ENCODE measurements around the gene USP3. TPM values are rescaled to one million over a fixed set of nuclear protein-coding genes. Genes with fewer than 3 reads are reported as not detected.

Gene USP3
- total and polyA plus RNA-seq, 2 of the 13 experiments (the other 11 are each of a cell fraction or from before 2014, with no cell fraction given) = 14.3 to 61.2 TPM

- no peak for TF ChIP-seq ZNF367 (CRISPR knock-in tag; IDR thresholded peaks at IDR 0.05; ENCODE audit: borderline replicate concordance)
- peak; percentile 90; the same call in 1 of the 2 replicates for TF ChIP-seq MEIS2 (CRISPR knock-in tag; IDR thresholded peaks at IDR 0.05)
- TF ChIP-seq ASH2L (IDR thresholded peaks at IDR 0.05; ENCODE audit: insufficient read length, low read depth, low read length) = no peak
- TF ChIP-seq ISX (CRISPR knock-in tag; conservative IDR thresholded peaks at IDR 0.05) = no peak
- no peak for TF ChIP-seq MTERF4 (CRISPR knock-in tag; IDR thresholded peaks at IDR 0.05)
- no peak for TF ChIP-seq GLMP (CRISPR knock-in tag; IDR thresholded peaks at IDR 0.05; ENCODE audit: borderline replicate concordance)
- TF ChIP-seq IKZF4 (CRISPR knock-in tag; IDR thresholded peaks at IDR 0.05; ENCODE audit: borderline replicate concordance, low read depth, not compliant biosample characterization) = no peak
- TF ChIP-seq TCF12 (IDR thresholded peaks at IDR 0.05) = no peak
- TF ChIP-seq TCF12 (CRISPR knock-in tag; IDR thresholded peaks at IDR 0.05) = no peak
- no peak for TF ChIP-seq ZNF782 (CRISPR knock-in tag; IDR thresholded peaks at IDR 0.05; ENCODE audit: borderline replicate concordance)
- TF ChIP-seq GZF1 (CRISPR knock-in tag; IDR thresholded peaks at IDR 0.05) = no peak
- no peak for TF ChIP-seq ZNF777 (CRISPR knock-in tag; IDR thresholded peaks at IDR 0.05)
- 0 out of 2 replicates have a peak, but pooled peaks have one; percentile 58 for TF ChIP-seq TFDP2 (CRISPR knock-in tag; IDR thresholded peaks at IDR 0.05)
- no peak for TF ChIP-seq NFIB (CRISPR knock-in tag; IDR thresholded peaks at IDR 0.05; ENCODE audit: borderline replicate concordance)
- TF ChIP-seq ZNF563 (CRISPR knock-in tag; IDR thresholded peaks at IDR 0.05) = no peak
- no peak for TF ChIP-seq TBL1XR1 (IDR thresholded peaks at IDR 0.05; ENCODE audit: borderline replicate concordance, low read length, partially characterized antibody)
- no peak for TF ChIP-seq ZNF670 (CRISPR knock-in tag; IDR thresholded peaks at IDR 0.05; ENCODE audit: borderline replicate concordance)
- peak; percentile 87 for TF ChIP-seq GATAD2A (CRISPR knock-in tag; IDR thresholded peaks at IDR 0.05)
- TF ChIP-seq AFF4 (CRISPR knock-in tag; IDR thresholded peaks at IDR 0.05) = no peak
- no peak; the same call in 1 of the 2 replicates for TF ChIP-seq YEATS4 (CRISPR knock-in tag; IDR thresholded peaks at IDR 0.05; ENCODE audit: borderline replicate concordance)
- 0 out of 4 replicates have a peak, but pooled peaks of 1 of the 2 experiments have one; percentile 55 for TF ChIP-seq KLF16 (CRISPR knock-in tag; IDR thresholded peaks at IDR 0.05)
- peak; percentile 60 for TF ChIP-seq ZMYM3 (CRISPR knock-in tag; IDR thresholded peaks at IDR 0.05)
- TF ChIP-seq ZNF562 (CRISPR knock-in tag; IDR thresholded peaks at IDR 0.05; ENCODE audit: borderline replicate concordance) = no peak
These were observed 37.8 kb upstream of the USP3 start (continued) for GRCh38 chr15:63466378-63467192.

Measured in HepG2 (cell line).